GM18511 (cell line): Measurements from ENCODE around the gene GSTK1.
A peak's percentile ranks its signal among the peaks of the same experiment; 100 is the strongest.
"Not testable (repeated sequence)": the region's sequence is repeated elsewhere in the genome, so short reads cannot be mapped to it uniquely, and the experiment has no call there.

ENCODE experiments used
- ATAC-seq: cut with Tn5 transposase; IDR thresholded peaks from one replicate; pipeline ENCODE4 v1.9.1; 2021; ENCODE audit warnings: mild to moderate bottlenecking, moderate library complexity; ENCODE audit not compliant: unreplicated experiment

The GSTK1 gene

DNA sequence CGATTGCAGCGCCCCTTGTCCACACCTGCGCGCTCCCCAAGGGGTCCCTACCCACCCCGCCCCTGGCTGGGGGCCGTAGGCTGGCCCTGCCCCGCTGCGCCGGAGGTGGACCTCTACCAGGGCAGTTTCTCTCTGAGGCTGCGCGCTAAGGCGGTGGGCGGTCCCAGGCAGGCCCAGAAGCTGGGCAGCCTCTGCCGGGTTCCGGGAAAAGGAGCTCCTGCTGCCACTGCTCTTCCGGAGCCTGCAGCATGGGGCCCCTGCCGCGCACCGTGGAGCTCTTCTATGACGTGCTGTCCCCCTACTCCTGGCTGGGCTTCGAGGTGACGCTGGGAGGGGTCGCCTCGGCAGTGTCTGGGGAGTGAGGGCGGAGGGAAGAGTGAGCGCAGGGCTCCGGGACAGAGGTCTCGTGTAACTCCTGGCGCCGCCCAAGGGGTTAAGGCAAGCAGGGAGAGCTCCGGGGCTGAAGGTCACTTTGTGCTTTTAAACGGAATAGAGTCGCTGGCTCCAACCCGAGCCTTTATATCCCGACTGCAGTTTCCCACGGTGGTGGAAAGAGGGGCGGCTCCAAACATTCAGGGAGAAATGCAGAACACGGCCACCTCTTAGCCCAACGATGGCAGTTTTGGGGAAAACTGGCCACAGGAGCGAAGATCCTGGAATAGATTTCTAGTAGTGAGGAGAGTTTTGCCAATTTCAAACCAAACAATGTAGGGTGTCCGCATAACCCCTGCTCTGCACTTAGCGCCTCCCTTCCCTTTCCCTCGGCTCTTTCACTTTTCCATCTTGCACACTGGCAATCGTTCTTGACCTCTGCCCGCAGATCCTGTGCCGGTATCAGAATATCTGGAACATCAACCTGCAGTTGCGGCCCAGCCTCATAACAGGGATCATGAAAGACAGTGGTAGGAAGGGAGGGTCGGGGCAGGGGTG, at the start of gene GSTK1:
Gene GSTK1 (plus strand): TSS at position 176 of the 930 bp plus-strand sequence. CDS start 73 bp downstream, at position 249.
- ATAC-seq, result peak; percentile 98

GRCh38 chr7:143213478-143213877, 49.8 kb upstream of the GSTK1 start:
- not testable (repeated sequence) for ATAC-seq

- ATAC-seq, result peak; percentile 93
Measured at GRCh38 chr7:143214789-143215679, 48.2 kb upstream of the GSTK1 start.

- ATAC-seq, result no peak
Measured at GRCh38 chr7:143216151-143216550, 47.1 kb upstream of the GSTK1 start.

DNA sequence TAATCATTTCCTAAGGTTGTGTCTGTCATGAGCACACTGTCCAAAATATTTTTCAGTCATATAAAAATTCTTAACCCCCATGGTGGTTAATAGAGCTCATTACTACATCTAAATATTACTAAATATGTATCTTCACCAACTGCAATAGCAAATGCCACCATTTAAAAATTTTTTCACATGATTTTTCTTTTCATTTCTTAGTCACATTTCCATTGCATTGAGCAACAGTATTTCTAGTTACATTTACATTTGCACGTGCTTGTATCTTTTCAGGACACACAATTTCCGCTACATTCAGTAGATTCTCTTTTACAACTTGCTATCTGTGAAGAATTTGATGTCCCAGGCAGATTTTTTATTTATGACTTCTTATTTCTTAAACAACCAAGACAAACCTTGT, 46.6 kb upstream of the GSTK1 start:
- no peak for ATAC-seq

GRCh38 chr7:143217806-143218205, 45.4 kb upstream of the GSTK1 start:
- ATAC-seq, result no peak

DNA sequence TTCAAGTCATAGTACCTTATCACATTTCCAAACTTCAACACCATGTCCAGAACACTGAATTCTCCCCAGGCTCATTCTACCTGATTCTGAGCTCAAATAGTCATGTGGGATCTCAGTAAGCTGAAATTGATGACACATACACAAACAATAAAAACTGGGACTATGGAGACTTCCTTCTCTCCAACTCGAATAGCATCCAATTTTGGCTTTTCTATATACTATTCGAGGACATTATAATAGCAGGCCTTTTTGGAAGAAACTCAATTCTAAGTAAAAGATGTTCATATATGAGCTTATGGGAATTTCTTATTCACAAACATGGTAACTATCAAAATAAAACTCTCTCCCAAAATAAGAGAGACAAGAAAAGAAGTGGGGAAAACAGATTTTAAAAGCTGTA, 42.0 kb upstream of the GSTK1 start:
- no peak for ATAC-seq

- no peak for ATAC-seq
Measured at GRCh38 chr7:143221737-143222136, 41.5 kb upstream of the GSTK1 start, which contains the start of gene TAS2R40. Gene TAS2R40, plus strand, starts transcription at chr7:143222037. Its CDS starts 42 bp downstream, at chr7:143222079.

GRCh38 chr7:143222782-143223181, 40.5 kb upstream of the GSTK1 start:
- no peak for ATAC-seq

- ATAC-seq, result no peak
Measured at GRCh38 chr7:143223784-143224183, 39.5 kb upstream of the GSTK1 start.

- ATAC-seq, result no peak
Measured at GRCh38 chr7:143225047-143225446, 38.2 kb upstream of the GSTK1 start.

DNA sequence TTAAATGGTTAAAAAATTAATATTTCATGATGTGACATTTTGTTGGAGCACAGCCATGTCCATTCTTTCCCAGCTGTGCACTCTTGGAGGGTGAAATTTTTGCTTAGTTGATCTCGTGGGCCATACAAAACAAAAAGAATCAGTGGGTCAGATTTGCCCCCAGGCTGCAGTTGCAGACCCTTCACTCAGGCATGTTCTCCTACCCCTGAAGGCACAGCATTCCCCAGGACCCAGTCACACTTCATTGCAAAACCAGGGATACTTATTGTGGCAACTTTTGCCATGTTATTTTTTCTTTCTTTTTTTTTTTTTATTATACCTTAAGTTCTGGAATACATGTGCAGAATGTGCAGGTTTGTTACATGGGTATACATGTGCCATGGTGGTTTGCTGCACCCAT, 35.4 kb upstream of the GSTK1 start:
- ATAC-seq, result no peak

DNA sequence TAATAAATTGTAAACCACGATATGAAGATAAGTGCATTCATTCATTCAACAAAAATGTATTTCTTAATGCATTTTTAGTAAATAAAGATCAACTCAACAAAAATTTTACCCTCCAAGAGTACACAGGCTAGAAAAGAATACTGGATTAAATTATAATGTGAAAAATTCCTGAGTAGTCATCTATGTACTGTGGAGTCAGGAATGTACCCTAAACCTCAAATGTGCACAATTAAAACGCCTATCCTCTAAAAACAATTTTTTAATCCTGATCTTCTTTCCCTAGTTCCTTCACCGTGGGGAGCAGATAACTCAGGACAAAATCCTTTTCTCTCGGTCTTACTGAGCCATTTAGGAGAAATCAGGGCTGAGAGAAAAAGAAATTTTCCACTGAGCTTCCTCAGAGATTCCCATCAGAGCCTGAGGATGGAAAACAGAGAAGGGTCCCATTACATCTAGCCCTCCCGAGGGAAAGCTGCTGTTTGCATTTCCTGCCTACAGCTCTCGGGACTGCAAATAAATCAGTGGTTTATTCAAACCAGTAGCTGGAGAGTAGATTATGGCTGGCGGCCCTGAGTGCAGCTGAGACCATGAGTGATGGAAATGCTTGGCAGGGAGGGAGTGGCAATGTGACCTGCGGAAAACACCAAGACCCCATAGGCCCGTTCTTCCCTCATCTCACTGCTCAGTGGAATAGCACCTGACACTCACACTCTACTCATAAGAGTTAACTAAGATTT, 34.0 kb upstream of the GSTK1 start:
- no peak for ATAC-seq

GRCh38 chr7:143230602-143231457, 32.4 kb upstream of the GSTK1 start:
- no peak for ATAC-seq

DNA sequence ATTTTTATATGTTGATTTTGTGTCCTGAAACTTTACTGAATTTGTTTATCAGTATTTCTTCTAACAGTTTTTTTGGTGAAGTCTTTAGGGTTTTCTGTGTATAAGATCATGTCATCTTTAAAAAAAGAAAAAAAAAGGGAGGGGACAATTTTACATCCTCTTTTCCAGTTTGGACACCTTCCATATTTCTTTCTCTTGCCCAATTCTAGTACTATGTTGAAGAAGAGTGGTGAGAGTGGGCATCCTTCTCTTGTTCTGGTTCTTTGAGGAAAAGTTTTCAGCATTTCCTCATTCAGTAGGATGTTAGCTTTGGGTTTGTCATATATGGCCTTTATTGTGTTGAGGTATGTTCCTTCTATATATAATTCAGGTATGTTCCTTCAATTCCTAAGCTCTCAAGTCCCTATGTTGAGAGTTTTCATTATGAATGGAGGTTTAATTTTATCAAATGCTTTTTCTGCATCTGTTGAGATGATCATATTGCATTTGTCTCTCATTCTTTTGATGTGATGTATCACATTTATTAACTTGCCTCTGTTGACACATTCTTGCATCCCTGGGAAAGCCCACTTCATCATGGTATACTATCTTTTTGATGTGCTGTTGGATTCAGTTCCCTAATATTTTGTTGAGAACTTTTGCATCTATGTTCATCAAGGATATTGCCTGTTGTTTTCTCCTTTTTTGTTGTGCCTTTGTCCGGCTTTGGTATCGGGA, 29.3 kb upstream of the GSTK1 start:
- no peak for ATAC-seq

- no peak for ATAC-seq
Measured at GRCh38 chr7:143234533-143234875, 28.7 kb upstream of the GSTK1 start.

GRCh38 chr7:143235561-143235960, 27.7 kb upstream of the GSTK1 start:
- ATAC-seq, result no peak

GRCh38 chr7:143236408-143236990, 26.7 kb upstream of the GSTK1 start:
- no peak for ATAC-seq

DNA sequence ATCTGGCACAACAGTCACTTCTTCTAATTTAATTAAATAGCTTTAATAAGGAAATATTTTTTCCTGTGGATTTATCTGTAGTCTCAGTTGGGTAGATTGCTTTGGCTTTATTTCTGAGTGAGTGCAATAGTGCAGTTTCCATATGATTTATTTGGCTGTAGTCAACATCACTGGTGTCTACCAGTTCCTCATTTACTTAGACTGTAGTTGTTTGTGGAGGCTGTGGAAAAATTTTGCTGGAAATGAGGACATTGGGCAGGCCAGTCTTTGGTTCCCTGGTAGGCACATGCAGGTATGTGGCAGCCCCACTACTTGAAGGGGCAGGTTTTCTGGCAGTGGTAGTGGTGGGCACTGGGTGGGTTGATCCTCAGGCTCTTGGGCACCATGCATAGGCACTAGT, 25.9 kb upstream of the GSTK1 start:
- no peak for ATAC-seq
